ENCODE results near the gene BTBD16. TPM values are rescaled to one million over a fixed set of nuclear protein-coding genes. Genes with fewer than 3 reads are reported as not detected.

BTBD16 gene
- total RNA-seq, 1 donor, result not detected

DNA sequence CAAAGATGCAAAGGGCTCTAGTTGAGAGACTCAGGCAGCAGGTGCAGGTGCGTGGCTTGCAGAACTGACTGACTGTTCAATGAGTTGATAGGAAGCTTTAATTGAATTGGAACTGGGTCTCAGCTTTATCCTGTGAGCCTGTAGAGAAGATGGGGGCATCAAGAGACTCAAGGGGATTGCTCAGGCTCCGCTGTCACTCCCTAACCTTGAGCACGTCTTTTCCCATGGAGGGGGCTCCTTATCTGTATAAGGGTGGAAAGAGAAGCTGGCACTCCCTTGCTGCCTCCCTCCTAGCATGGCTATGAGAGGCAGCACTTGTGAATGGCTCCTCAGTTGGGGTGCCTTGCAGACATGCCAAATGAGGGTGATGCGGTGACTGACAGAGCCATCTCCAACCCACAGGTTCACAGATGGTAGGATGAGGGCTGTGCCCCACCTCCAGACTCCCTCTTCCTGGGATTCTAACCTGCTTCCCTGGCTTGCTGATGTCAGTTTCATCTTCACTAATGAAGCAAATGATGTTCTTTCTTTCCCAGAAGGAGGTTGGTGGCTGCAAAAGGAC, 91.0 kb downstream of the BTBD16 start:
- Histone ChIP-seq H3K4me3 (ENCODE audit: low read length) (no peak overlapping the region), H3K9me3 (ENCODE audit: low read depth, low read length) (peaks cover 4% of the 10 kb centered on the region), H3K4me1 (ENCODE audit: insufficient read depth, low read length) (no peaks in the 10 kb centered on the region), H3K27me3 (ENCODE audit: insufficient read depth, low read length) (no peaks in the 10 kb centered on the region)

DNA sequence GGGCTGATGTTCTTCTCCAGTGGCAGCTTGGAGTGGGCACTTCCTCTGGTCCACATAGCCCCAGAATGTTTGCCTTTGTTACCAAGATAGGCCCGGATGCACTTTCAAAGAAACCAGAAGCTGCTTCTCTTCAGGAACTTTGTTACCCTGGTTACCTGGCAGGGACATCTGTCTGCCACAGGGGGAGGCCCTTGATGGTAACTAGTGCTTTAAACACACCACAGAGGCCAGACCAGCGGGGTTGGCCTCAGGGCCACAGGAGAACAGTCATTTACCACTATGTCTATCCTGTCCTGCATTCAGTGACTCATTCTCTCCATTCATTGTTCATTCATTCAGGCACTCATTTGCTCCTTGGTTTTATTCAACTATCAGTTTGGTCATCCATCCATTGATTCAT, 91.5 kb downstream of the BTBD16 start:
- H3K9me3 ChIP-seq (ENCODE audit: low read depth, low read length), result peaks cover 4% of the 10 kb centered on the region
- H3K4me1 ChIP-seq (ENCODE audit: insufficient read depth, low read length), result no peaks in the 10 kb centered on the region
- H3K27me3 ChIP-seq (ENCODE audit: insufficient read depth, low read length), result no peaks in the 10 kb centered on the region
- no peak overlapping the region for H3K4me3 ChIP-seq (ENCODE audit: low read length)

DNA sequence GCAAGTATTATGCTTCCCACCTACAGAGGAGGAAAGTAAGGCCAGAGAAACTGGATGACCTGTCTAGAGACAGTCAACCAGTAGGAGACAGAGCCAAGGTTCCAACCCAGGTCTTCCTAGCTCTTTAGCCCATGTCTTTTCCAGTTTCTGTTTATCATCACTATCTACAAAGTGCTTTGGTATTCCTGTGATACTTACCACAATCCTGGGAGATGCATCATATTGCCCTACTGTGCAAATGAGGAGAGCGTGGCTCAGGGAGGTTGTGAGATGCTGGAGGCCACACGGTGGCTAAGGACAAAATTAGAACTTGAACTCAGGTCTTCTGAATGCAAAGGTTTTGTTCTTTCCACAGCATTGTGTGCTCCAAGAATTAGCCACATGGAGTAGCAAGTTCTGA, 92.2 kb downstream of the BTBD16 start:
- H3K4me1 ChIP-seq (ENCODE audit: insufficient read depth, low read length), result no peaks in the 10 kb centered on the region
- no peaks in the 10 kb centered on the region for H3K27me3 ChIP-seq (ENCODE audit: insufficient read depth, low read length)
- H3K4me3 ChIP-seq (ENCODE audit: low read length), result no peak overlapping the region

DNA sequence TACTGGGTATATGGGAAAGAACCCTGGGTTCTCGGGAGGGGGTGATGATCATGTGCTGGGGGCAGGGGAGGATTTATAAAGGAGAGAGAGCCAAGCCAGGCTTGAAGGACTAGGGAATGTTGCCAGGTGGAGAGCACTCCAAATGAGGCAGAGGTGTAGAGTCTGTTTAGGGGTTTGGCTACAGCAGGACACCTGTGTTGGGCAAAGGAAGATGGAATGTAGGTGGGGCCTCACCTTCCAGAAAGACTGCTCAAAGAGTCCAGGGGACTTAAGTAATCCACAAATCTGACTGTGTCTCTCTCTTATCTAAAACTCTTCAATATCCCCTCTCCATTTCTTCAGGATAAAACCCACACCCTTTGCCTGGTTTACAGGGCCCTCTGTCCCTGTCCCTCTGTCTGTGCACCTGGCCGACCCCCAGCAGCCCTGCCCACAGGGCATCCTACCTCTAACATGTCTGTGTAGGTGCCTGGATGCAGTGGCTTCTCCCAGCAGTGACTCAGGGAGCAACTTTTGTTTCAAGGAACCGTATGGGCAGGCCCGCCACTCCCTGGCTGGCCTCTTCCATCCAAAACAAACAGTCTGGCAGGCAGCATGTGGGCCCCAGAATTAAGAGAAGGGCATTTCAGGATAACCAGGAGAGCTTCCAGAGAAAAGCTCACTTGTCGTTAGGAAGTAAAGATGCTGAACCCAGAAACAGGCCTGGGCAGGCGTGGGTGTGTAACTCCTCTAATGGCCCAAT, 92.8 kb downstream of the BTBD16 start:
- Histone ChIP-seq H3K4me3 (ENCODE audit: low read length) (no peak overlapping the region), H3K9me3 (ENCODE audit: low read depth, low read length) (no peaks in the 10 kb centered on the region), H3K27me3 (ENCODE audit: insufficient read depth, low read length) (no peaks in the 10 kb centered on the region), H3K4me1 (ENCODE audit: insufficient read depth, low read length) (no peaks in the 10 kb centered on the region)

More for the DNA sequence above, 92.2 kb downstream of the BTBD16 start:
- H3K9me3 ChIP-seq (ENCODE audit: low read depth, low read length), result peaks cover 2% of the 10 kb centered on the region

DNA sequence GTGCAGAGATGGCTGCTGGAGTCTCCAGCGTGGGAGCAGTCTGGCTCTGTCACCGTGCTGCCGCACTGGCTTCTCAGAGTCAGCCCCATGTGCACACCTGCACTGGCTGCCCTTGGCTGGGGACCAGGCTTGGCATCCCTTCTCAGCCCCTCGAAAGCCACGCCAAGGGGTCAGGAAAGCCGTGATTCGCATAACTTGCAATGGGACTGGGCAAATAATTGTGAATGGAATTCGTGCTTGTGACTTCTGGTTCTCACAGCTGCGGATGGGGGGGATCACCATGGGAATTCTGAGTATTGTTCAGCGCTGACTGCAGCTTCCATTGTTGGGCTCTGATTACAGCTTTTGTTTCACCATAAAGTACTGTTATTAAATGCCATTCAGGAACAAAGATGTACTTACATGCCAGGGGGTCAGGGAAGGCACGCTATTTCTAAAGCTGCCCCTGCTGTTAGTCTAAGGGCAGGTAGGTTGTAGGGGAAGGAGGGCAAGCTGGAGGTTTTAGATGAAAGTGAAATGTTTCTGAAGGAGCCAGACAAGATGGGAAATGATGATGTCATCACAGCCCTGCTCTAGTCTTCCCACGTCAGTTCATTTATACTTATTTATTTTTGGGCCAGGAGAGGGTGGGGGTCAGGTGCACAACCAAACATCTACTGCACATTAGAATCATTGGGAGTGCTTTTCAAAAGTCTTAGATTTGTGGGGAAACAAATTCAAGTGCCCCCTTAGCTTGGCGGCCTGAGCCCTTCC, 97.6 kb downstream of the BTBD16 start:
- Histone ChIP-seq H3K27me3 (ENCODE audit: insufficient read depth, low read length) (peaks cover 16% of the 10 kb centered on the region), H3K4me1 (ENCODE audit: insufficient read depth, low read length) (peaks cover 1% of the 10 kb centered on the region), H3K4me3 (ENCODE audit: low read length) (no peak overlapping the region), H3K9me3 (ENCODE audit: low read depth, low read length) (no peaks in the 10 kb centered on the region)

DNA sequence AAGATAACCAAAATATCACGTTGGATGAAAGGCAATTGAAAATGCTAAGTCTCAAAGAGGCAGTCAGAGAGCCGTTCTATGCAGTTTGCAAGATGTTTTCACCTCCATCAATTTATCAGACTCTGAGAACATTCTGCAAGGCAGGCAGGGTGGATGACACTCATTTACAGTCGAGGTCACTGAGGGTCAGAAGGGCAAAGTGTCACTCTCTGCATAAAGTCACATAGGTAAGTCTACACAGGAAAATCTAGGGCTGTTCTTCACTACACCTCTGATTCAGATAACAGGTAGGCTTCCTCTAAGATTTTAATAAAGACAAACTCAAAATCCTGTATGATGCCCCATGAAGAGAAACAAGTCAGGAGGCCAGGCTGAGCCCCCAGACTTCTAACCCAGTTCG, 102.0 kb downstream of the BTBD16 start:
- Histone ChIP-seq H3K4me1 (ENCODE audit: insufficient read depth, low read length) (peaks cover 16% of the 10 kb centered on the region), H3K9me3 (ENCODE audit: low read depth, low read length) (no peaks in the 10 kb centered on the region), H3K4me3 (ENCODE audit: low read length) (no peak overlapping the region), H3K27me3 (ENCODE audit: insufficient read depth, low read length) (peaks cover 36% of the 10 kb centered on the region)

DNA sequence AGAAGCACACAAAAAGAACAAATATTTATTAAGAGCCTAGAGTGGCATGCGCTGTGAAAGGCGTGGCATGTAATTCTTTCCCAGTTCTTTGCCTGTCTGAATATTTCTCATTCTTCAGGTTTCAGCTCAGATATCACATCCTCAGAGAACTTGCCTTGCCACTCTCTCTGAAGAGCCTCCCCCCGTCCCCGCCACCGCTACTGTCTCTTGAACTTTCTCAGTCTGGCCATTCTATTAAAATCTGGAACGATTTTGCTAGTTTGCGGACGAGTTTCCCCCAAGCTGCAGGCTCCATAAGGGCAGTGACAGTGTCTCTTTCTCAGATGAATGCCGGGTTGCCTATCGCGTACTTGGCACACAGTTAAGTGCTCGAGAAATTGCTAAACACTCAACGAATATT, 102.6 kb downstream of the BTBD16 start:
- Histone ChIP-seq H3K4me1 (ENCODE audit: insufficient read depth, low read length) (peaks cover 16% of the 10 kb centered on the region), H3K27me3 (ENCODE audit: insufficient read depth, low read length) (peaks cover 36% of the 10 kb centered on the region), H3K4me3 (ENCODE audit: low read length) (peak overlapping the region; percentile 70), H3K9me3 (ENCODE audit: low read depth, low read length) (no peaks in the 10 kb centered on the region)

DNA sequence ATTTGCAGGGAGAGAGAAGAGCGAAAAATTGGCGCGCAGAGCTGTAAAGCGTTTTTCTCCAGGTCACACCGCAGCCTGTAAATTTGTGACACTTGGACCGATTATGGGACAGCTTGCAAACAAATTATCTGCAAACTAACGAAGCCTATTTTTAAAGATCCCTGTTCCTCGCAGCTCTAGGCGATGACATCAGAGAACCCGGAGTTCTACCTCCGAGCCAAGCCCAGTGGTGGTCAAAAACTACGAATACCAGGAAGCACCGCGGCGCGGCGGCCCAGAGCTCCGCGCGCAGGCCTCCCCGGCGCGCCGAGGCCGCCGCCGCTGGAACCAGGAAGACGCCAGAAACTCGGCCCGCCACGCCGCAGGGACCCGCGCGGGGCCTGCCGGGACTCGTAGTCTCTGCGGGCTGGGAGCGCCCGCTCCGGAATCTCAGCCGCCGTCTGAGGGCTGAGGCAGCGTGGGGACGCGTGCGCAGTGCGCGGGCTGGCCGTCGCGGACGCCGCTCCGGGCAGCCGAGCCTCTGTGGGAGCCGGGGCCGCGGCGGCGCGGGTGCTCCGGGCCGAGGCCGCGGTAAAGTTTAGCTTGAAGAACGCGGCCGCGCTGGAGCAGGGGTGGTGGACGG, 103.3 kb downstream of the BTBD16 start, which contains the start of gene PLEKHA1:
Gene PLEKHA1, plus strand, starts transcription at position 472 of the 622 bp plus-strand sequence. CDS start 18,493 bp downstream, outside the sequence.
- Histone ChIP-seq H3K9me3 (ENCODE audit: low read depth, low read length) (no peaks in the 10 kb centered on the region), H3K27me3 (ENCODE audit: insufficient read depth, low read length) (peaks cover 36% of the 10 kb centered on the region), H3K4me1 (ENCODE audit: insufficient read depth, low read length) (peaks cover 16% of the 10 kb centered on the region), H3K4me3 (ENCODE audit: low read length) (peak within 1 kb of the TSS; percentile 70)

DNA sequence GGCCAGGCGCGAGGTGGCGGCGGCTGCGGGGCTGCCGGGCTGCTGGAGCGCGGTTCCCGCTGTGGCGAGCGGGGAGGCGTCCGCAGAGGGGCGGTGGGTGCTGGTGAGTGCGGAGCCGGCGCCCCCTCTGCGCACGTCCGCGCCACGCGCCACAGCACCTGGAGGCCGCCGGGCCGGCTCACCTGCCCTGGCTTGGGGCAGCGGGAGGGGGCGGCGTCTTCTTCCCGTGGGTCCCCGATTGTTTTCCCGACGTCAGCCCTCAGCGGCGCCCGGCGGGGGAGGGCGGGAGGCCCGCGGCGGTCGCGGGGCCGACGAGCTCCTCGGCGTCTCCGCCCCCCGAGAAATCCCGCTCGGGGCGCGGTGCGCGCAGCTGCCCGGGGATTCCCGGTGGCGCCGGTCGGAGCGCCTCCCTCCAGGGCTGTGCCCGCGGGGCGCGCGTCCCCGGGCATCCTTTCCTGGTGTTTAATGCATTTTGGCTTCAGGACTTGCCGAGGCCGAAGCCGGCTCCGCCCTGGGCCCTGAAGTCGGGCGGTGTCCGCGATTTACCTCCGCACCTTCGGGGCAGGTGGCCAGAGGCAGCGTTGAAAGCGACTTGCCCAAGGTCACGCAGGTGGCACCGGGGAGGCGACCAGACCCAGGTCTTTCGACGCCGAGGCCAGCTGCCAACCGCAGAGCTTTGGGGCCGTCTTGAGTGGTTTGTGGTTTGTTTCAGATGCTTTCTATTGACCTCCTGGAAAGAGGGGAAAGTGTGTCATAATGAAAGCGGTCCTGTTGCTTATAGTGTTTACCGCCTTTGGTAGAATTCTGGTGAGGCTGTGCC, 104.0 kb downstream of the BTBD16 start:
- peaks cover 36% of the 10 kb centered on the region for H3K27me3 ChIP-seq (ENCODE audit: insufficient read depth, low read length)
- H3K9me3 ChIP-seq (ENCODE audit: low read depth, low read length), result no peaks in the 10 kb centered on the region
- H3K4me1 ChIP-seq (ENCODE audit: insufficient read depth, low read length), result peaks cover 16% of the 10 kb centered on the region
- peak overlapping the region; percentile 70 for H3K4me3 ChIP-seq (ENCODE audit: low read length)

DNA sequence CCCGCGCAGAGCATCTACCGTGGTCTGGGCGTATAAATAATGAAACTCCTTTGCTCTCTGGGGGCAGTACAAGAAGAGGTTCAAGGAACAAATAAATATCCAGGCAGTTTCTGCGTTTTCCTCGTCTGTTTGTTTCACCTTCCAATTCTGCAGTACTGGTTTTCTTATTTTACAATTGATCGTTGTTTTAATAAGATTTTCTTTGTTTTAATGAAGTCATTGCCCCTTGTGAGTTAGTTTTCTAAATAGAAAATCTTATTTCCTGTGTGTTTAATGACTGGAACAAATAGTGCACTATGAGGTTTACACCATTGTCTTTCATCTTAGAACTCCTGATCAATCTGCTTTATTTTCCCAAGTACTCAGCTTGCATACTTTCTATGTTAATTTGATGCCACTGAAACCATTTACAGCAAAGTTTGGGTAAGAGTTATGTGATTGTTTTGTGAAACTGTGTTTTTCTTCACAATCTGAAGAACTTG, 104.6 kb downstream of the BTBD16 start:
- Histone ChIP-seq H3K4me3 (ENCODE audit: low read length) (peak overlapping the region; percentile 70), H3K4me1 (ENCODE audit: insufficient read depth, low read length) (peaks cover 16% of the 10 kb centered on the region), H3K27me3 (ENCODE audit: insufficient read depth, low read length) (peaks cover 36% of the 10 kb centered on the region), H3K9me3 (ENCODE audit: low read depth, low read length) (no peaks in the 10 kb centered on the region)

DNA sequence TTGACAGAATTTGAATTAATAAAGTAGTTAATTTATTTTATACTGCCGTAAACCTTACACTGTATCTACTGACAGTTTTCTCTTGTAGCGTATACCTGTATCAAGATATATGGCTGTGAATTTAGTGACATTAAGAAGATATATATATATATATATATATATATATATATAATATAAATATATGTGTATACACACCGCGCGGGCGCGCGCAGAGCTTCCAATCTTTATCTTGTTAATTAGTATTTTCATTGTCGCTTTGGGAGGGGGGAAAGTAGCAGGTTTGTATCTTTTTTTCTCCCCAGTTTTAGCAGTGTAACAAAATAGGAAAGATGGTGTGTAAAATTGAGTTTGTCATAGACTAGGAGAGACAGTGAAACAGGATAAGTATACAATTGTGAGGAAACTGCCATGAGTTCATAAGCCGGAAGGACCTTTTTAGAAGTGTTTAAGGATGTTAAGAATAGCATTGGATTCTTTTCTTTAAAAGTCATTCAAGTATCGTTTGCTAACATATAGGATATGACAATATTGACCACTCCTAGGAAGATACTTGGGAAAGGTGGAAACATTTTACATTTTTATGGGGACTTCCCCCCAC, 105.4 kb downstream of the BTBD16 start:
- H3K9me3 ChIP-seq (ENCODE audit: low read depth, low read length), result no peaks in the 10 kb centered on the region
- H3K27me3 ChIP-seq (ENCODE audit: insufficient read depth, low read length), result peaks cover 31% of the 10 kb centered on the region
- peaks cover 19% of the 10 kb centered on the region for H3K4me1 ChIP-seq (ENCODE audit: insufficient read depth, low read length)
- H3K4me3 ChIP-seq (ENCODE audit: low read length), result no peak overlapping the region

DNA sequence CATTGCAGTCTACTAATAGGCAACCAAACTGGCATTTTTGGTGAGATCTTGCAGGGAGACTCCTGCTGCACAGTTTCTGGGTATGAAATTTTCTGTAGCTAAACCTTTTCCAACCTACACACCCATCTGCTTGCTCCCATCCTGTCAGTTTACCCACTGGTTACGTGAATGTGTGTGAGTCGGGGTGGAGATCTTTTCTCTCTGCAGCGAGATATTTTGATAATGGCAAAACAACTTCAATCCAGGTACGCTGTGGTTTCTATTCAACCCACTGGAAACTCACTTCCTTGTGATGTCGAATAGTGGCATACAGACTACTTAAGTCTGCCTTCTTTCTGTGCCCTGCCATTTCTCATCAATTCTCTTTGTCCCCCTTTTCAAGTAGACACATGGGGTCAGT, 107.9 kb downstream of the BTBD16 start:
- H3K9me3 ChIP-seq (ENCODE audit: low read depth, low read length), result no peaks in the 10 kb centered on the region
- H3K4me3 ChIP-seq (ENCODE audit: low read length), result no peak overlapping the region
- peaks cover 17% of the 10 kb centered on the region for H3K4me1 ChIP-seq (ENCODE audit: insufficient read depth, low read length)
- H3K27me3 ChIP-seq (ENCODE audit: insufficient read depth, low read length), result peaks cover 20% of the 10 kb centered on the region

DNA sequence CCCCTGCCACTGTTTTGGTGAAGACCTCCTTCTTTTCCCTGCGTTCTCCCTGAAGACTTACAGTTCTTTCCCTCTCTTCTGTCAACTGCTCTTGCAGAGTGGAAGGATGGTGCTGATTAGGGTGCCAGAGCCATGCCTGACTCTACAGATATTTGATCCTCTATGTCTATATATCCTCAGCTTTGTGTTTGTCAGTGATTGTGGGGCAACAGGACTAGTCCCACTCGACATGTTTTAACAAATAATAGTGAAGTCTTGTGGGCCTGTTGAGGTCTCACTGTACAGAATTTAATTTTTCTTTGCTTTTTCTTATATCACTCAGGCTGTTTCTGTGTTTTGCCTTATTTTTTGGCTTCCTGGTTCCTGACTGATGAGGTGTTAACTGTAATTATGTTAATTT, 108.4 kb downstream of the BTBD16 start:
- Histone ChIP-seq H3K4me1 (ENCODE audit: insufficient read depth, low read length) (peaks cover 14% of the 10 kb centered on the region), H3K4me3 (ENCODE audit: low read length) (no peak overlapping the region), H3K9me3 (ENCODE audit: low read depth, low read length) (no peaks in the 10 kb centered on the region), H3K27me3 (ENCODE audit: insufficient read depth, low read length) (peaks cover 20% of the 10 kb centered on the region)

DNA sequence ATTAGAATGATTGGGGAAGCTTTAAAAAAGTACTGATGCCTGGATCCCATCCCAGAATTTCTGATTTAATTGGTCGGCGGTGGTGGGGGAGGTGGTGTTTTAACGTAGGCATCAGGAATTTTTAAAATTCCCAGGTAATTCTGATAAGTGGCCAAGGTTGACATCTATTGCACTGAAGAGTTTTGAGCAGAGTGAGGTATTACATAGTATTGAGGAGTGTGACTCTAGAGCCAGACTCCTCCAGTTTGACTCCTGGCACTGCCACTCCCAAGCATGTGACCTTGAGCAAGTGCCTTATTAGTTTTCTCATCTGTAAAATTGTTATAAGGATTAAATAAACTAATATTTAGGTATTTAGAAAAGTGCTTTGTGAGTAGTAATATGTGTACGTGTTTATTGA, 109.6 kb downstream of the BTBD16 start:
- Histone ChIP-seq H3K27me3 (ENCODE audit: insufficient read depth, low read length) (peaks cover 14% of the 10 kb centered on the region), H3K4me1 (ENCODE audit: insufficient read depth, low read length) (peaks cover 8% of the 10 kb centered on the region), H3K9me3 (ENCODE audit: low read depth, low read length) (no peaks in the 10 kb centered on the region), H3K4me3 (ENCODE audit: low read length) (no peak overlapping the region)
